Body of pancreas (tissue), 4 donors: ENCODE results near the gene PPP1R12A.

Experiments used
- CTCF ChIP-seq, 7 experiments: fragments of 450-650 bp in 4 of 7; fragments of 200-600 bp in 3 of 7; sonication (generic) in 3 of 7; IDR thresholded peaks; one replicate each; pipeline ENCODE4 v1.5.1; 2016 to 2019; ENCODE audit warnings: antibody characterized with exemption in 7 of 7
- POLR2A ChIP-seq, 3 donors: fragments of 450-650 bp; IDR thresholded peaks; one replicate each; pipeline ENCODE4 v1.6.1; 2016; ENCODE audit warnings: antibody characterized with exemption in 3 of 3, mild to moderate bottlenecking in 2 of 3

GRCh38 chr12:79901506-79901905, 33.4 kb downstream of the PPP1R12A start:
- TF ChIP-seq CTCF (IDR thresholded peaks at IDR 0.05), result no peak
- no peak for TF ChIP-seq POLR2A (IDR thresholded peaks at IDR 0.05)
